ENCODE measurements around the gene GTPBP6.

GTPBP6 gene

DNA sequence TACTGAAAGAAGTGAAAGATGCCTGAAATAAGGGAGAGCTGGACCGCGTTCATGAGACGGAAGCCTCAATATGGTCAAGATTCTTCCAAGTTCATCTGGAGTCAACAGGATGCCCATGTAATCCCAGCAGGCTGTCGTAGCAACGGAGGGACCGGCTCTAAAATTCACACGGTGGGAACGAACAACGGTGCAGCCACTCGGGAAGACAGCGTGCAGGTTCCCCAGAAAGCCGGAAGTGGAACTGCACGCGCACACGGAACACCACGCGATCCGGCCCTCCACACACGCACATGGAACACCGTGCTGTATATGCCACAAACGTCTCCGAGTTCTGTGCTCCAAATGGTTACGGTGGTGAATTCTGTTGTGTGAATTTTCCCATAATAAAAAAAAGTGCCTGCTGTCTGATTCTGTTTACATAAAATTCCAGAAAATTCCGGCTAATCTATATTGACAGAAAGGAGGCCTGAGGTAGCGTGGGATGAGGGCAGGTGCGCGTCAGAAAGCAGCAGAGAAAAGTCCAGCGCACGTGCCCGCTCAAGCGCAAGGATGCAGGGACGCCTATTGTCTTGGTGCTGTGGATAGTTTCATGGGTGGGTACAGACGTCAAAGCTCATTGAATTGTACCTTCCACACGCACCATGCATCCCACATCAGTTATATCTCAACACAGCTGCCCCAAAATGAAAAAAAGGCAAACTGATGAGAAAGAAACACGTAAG, 36.9 kb upstream of the GTPBP6 start:
- Histone ChIP-seq H3K4me1 (ENCODE audit: control insufficient read depth, low read length) (no peaks in the 10 kb centered on the region), H3K27ac (ENCODE audit: low read depth, low read length) (no peak overlapping the region)

DNA sequence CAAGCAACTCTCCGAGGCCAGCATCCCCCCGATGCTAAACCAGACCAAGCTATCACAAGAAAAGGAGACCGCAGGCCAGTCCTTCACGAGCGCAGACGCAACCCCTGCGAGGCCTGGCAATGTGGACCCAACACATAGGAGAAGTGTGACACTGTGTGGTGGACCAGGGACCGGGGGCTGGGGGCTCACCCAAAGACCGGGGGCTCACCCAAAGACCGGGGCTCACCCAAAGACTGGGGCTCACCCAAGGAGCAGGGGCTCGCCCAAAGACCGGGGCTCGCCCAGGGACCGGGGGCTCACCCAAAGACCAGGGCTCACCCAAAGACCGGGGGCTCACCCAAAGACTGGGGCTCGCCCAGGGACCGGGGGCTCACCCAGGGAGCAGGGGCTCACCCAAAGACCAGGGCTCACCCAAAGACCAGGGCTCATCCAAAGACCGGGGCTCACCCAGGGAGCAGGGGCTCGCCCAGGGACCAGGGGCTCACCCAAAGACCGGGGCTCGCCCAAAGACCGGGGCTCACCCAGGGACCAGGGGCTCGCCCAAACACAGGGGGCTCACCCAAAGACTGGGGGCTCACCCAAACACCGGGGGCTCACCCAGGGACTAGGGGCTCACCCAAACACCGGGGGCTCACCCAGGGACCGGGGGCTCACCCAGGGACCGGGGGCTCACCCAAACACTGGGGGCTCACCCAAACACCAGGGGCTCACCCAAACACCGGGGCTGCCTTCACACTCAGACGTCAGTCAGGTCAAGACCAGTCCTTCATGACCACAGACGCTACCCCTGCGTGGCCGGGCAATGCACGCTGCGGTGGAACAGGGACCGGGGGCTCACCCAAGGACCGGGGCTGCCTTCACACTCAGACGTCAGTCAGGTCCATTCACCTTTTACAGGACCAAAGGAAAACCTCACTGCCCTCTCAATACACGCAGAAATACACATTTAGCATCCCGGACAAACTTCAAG, 35.3 kb upstream of the GTPBP6 start:
- Histone ChIP-seq H3K9me3 (ENCODE audit: control insufficient read depth, insufficient read depth, low read length) (no peaks in the 10 kb centered on the region; the same call in 1 of the 2 replicates), H3K4me3 (ENCODE audit: low read length) (no peak overlapping the region), H3K4me1 (ENCODE audit: control insufficient read depth, low read length) (no peaks in the 10 kb centered on the region), H3K27ac (ENCODE audit: low read depth, low read length) (no peak overlapping the region), H4K20me1 (ENCODE audit: control insufficient read depth, insufficient read depth, low read depth, low read length) (peaks cover 3% of the 10 kb centered on the region; the same call in 1 of the 2 replicates), H3F3A (ENCODE audit: control insufficient read depth, insufficient read depth) (no peaks in the 10 kb centered on the region), H3K79me2 (ENCODE audit: control insufficient read depth, low read length) (peaks cover 100% of the 10 kb centered on the region), H3K36me3 (ENCODE audit: control insufficient read depth, low read length) (peaks cover 97% of the 10 kb centered on the region), H3K27me3 (ENCODE audit: control insufficient read depth, low read length) (no peaks in the 10 kb centered on the region), H3K9me2 (replicated peaks; ENCODE audit: control insufficient read depth, low read length) (no peaks in the 10 kb centered on the region), H3K4me2 (ENCODE audit: low read length) (no peak overlapping the region)
- TF ChIP-seq, protein P1, sequence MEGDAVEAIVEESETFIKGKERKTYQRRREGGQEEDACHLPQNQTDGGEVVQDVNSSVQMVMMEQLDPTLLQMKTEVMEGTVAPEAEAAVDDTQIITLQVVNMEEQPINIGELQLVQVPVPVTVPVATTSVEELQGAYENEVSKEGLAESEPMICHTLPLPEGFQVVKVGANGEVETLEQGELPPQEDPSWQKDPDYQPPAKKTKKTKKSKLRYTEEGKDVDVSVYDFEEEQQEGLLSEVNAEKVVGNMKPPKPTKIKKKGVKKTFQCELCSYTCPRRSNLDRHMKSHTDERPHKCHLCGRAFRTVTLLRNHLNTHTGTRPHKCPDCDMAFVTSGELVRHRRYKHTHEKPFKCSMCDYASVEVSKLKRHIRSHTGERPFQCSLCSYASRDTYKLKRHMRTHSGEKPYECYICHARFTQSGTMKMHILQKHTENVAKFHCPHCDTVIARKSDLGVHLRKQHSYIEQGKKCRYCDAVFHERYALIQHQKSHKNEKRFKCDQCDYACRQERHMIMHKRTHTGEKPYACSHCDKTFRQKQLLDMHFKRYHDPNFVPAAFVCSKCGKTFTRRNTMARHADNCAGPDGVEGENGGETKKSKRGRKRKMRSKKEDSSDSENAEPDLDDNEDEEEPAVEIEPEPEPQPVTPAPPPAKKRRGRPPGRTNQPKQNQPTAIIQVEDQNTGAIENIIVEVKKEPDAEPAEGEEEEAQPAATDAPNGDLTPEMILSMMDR (IDR thresholded peaks at IDR 0.05; ENCODE audit: low read depth, low read length, poor library complexity, severe bottlenecking), result no peak
- TF ChIP-seq EZH2phosphoT487 (IDR thresholded peaks at IDR 0.05; ENCODE audit: borderline replicate concordance, low read length), result no peak

More for the DNA sequence above, 36.9 kb upstream of the GTPBP6 start:
- peaks cover 100% of the 10 kb centered on the region for H3K79me2 ChIP-seq (ENCODE audit: control insufficient read depth, low read length)
- no peaks in the 10 kb centered on the region for H3K9me3 ChIP-seq (ENCODE audit: control insufficient read depth, insufficient read depth, low read length)
- TF ChIP-seq, protein P1 (IDR thresholded peaks at IDR 0.05; ENCODE audit: low read depth, low read length, poor library complexity, severe bottlenecking), result no peak
- no peak for TF ChIP-seq EZH2phosphoT487 (IDR thresholded peaks at IDR 0.05; ENCODE audit: borderline replicate concordance, low read length)
- H3F3A ChIP-seq (ENCODE audit: control insufficient read depth, insufficient read depth), result 0 out of 2 replicates have a peak, but pooled peaks cover 2% of the 10 kb centered on the region
- peaks cover 3% of the 10 kb centered on the region; the same call in 1 of the 2 replicates for H4K20me1 ChIP-seq (ENCODE audit: control insufficient read depth, insufficient read depth, low read depth, low read length)
- peaks cover 97% of the 10 kb centered on the region for H3K36me3 ChIP-seq (ENCODE audit: control insufficient read depth, low read length)
- H3K4me2 ChIP-seq (ENCODE audit: low read length), result no peak overlapping the region
- no peaks in the 10 kb centered on the region for H3K9me2 ChIP-seq (replicated peaks; ENCODE audit: control insufficient read depth, low read length)
- H3K4me3 ChIP-seq (ENCODE audit: low read length), result no peak overlapping the region
- H3K27me3 ChIP-seq (ENCODE audit: control insufficient read depth, low read length), result no peaks in the 10 kb centered on the region

DNA sequence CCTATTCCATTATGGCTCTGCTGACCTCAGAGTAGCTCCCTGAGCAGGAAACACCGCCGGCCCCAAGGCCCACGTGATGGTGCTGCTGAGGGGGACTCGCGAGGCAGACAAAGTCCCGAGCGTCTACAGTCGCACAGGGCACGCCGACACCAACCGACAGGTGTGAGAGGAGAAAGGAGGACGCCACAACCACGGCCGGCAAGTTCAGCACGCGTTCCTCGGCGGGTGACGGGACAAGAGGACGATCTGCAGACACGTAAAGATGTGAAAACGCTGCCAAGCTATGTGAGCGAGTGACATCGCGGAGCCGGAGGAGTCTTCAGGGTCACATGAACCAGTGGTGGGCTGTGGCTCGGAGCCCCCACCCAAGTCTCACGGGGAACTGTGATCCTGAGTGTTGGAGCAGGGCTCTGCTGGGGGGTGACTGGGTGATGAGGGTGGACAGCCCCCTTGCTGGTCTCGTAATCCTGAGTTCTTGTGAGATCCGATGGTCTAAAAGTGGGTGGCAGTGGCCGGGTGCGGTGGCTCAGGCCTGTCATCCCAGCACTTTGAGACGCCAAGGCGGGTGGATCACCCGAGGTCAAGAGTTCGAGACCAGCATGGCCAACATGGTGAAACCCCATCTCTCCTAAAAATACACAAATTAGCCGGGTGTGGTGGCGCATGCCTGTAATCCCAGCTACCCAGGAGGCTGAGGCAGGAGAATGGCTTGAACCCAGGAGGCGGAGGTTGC, 34.2 kb upstream of the GTPBP6 start:
- no peak overlapping the region for H3K27ac ChIP-seq (ENCODE audit: low read depth, low read length)
- TF ChIP-seq EZH2phosphoT487 (IDR thresholded peaks at IDR 0.05; ENCODE audit: borderline replicate concordance, low read length), result no peak
- TF ChIP-seq, protein P1 (IDR thresholded peaks at IDR 0.05; ENCODE audit: low read depth, low read length, poor library complexity, severe bottlenecking), result no peak
- no peaks in the 10 kb centered on the region for H3K27me3 ChIP-seq (ENCODE audit: control insufficient read depth, low read length)
- no peaks in the 10 kb centered on the region for H3F3A ChIP-seq (ENCODE audit: control insufficient read depth, insufficient read depth)
- peaks cover 100% of the 10 kb centered on the region for H3K36me3 ChIP-seq (ENCODE audit: control insufficient read depth, low read length)
- peaks cover 3% of the 10 kb centered on the region; the same call in 1 of the 2 replicates for H3K9me3 ChIP-seq (ENCODE audit: control insufficient read depth, insufficient read depth, low read length)
- no peaks in the 10 kb centered on the region for H3K4me1 ChIP-seq (ENCODE audit: control insufficient read depth, low read length)
- H3K9me2 ChIP-seq (replicated peaks; ENCODE audit: control insufficient read depth, low read length), result no peaks in the 10 kb centered on the region
- H4K20me1 ChIP-seq (ENCODE audit: control insufficient read depth, insufficient read depth, low read depth, low read length), result peaks cover 3% of the 10 kb centered on the region; the same call in 1 of the 2 replicates
- peaks cover 99% of the 10 kb centered on the region for H3K79me2 ChIP-seq (ENCODE audit: control insufficient read depth, low read length)
- H3K4me2 ChIP-seq (ENCODE audit: low read length), result no peak overlapping the region
- H3K4me3 ChIP-seq (ENCODE audit: low read length), result no peak overlapping the region

Measured in DOHH2 (cell line).